Pons (tissue), 1 donor: ENCODE results near the gene TLL1.

Experiments used
- DNase-seq: peaks from one replicate; pipeline ENCODE4 v3.0.0-alpha.2; 2016; ENCODE audit warnings: low spot score

Gene TLL1

DNA sequence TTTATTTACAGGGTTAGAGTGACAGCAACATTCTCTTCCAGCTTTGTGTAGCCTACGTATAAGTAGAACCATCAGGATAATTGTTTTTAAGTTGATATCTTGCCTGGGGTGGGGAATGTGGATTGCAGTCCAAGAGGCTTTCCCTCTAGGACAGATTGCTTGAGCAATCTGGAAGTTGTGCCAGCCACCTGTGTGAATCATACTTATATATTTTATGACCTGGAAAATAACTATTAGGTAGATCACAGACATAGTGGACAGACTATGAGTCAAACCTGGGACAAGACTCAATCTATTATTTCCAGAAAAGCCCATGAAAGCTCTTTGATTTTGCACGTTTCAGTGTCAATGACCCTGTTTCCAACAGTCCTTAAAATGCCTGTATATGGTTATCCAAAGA is 98.9 kb downstream of the TLL1 start:
- DNase-seq: no peak

DNA sequence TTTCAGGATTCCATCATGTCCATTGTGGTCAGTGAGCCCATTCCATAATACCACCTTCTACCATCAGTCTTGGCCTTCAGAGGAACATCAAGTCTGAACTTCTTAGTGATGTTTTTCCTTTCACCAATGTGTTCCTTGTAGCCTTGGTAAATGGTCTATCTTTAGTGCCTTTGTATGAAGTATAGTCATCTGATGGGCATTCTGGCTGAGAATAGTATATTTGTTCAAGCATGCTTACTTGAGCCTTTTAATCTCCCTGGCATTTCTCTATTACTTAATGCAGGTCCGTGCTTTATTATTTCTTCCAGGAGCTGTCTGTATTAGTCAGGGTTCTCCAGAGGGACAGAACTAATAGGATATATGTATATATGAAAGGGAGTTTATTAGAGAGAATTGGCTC is 99.7 kb downstream of the TLL1 start:
- DNase-seq: no peak

DNA sequence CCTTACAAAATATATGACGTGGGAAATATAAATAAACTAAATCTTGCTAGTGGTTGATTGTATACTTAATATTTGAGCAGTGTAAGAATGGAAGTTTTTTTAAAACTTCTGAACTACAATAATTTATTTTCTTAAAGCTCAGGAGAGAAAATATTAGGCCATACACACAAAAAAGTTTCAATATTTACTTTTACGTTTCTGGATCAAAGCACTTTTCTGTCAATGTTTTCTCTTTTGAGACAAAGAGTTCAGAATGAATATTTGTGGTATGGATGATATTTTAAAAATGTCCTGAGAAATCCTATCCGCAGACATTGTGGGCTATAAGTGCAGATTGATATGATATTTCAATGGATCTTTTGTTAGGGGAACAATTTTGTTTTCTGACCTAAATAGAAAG is 109.9 kb downstream of the TLL1 start:
- no peak for DNase-seq

DNA sequence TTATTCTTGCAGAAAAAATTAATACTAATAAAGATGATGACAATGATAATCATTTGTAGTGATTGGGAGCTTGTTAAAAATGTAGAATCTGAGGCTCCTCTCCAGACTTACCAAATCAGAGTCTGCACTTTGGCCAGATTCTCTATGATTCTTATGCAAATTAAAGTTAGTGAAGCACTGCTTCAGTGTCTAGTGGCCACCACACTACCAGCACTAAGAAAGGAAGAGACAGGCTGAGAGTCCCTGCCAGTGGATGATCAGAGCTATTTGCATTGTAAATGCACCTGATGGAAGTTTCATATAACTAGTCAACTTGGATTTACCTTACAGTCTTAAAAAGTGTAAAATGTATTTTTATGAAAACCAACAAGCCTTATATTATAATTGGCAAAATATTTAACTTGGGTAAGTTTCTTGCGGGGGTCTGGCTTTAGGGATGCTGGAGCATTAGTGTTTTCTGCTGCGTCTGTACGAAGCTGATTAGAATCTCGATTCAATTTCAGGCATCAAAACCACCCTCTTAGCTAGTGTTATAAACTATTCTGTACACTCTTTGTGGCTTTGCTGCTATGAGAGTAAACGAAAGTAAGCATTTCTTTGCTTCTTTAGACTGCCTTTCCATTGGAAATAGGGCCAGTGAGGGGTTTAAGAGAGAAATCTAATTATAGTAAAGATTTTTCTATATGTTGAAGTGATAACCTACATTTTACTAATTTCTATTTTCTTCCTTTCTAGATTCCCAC is 114.1 kb downstream of the TLL1 start:
- no peak for DNase-seq

DNA sequence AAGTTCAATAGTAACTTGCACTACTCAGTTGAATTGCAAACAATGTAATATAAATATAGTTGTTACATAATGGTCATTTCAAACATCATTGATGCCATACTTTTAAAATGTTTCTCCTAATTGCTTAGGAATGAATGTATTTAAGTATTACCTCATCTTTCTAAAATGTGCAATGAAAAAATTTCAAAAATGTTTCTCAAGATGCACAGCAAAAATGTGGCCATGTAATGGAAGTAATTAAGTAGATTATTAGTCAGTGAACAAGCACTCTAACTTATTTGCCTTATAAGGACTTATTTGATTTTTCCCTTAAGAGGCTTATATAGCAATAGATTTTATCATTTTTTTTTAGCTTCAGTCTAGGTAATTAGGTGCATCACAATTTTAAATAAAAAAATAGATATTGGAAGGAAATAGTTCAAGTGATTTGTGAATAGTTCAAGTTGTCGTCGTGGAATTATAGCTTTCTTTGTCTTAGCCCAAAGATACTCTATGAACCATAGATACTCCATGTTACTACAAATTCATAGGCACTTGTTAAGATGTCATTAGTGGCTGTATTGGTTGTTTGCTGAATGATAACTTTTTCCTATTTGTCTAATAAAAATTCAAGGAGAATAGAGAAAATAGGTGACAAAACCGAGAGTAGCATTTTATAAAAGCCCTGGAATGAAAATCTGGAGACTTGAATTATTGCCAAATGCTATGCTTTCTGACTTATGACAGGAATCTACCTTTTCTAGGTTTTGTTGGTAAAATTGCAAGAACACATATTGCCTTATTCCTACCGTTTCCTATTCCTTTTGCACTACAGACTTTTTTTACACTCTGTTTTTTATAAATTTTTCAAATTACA is 118.5 kb downstream of the TLL1 start:
- no peak for DNase-seq

DNA sequence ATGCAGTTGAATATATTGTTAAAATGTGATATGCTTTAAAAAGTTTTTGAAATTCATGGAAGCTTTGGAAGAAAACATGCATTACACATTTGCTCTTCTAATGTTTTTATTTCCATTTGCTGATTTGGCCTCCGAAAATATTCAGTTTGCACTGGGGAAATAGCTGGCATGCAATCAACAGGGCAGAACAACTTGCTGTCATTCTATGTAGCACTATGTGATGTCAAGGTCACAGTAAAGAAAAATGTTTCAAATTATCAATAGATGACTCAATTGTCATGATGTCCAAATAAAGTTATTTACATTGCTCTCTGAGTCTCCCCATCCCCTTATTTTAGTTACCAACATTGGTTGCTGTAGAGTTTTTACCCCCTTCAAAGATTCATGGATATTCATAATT is 119.2 kb downstream of the TLL1 start:
- DNase-seq: no peak

DNA sequence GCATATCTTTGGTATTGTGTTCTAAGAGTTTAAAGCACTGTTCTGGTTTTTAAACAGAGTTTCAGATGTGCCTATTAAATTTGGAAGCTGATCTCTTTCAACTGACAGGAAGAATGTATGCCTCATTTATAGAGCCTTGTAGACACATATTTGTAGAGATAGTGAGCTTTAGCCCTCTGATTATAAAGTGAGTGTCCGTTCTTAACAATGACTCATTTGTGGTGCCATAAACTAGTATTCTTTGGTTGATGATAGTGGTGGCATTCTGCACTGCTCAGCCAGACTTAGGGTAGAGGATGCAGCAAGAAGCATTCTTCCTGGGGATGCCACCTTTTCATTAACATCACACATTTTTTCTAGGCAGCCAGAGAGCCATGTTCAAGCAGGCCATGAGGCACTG is 121.7 kb downstream of the TLL1 start:
- DNase-seq: no peak

DNA sequence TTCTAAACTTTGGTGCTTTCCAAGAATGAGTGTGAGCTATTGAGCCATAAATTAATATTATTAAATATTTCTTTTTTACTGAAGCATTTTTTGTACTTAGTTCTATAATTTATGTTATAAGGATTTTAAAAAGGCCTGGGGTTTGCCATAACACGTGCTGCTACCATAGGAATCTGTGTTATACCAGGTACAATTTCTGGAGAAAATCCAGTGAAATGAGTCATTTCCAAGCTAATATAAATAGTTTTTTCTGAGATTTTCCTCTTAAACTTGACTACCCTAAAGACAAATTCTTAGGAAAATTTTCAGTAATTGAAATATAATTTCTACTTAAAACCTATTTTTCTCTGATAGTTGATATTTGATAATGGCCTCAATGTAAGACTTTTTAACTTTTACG is 130.8 kb downstream of the TLL1 start:
- DNase-seq: no peak

DNA sequence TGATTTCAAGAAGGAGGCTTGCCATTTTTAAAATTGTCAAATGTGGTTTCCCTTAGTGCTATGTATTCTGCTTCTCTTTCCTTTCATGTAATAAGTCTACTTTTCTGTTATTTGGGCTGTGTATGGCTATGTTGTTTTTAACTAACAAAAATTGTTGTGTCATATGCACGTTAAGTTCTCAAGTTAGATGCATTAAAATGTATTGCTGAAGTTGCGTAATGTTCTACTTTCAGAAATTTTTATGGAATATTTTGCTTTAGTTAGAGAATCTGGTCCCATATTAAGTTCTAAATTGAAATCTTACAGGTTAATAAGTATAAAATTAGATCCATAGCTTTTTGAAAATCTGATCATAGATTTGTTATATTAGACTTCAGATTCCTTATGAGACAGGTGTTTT is 133.2 kb downstream of the TLL1 start:
- DNase-seq: no peak

DNA sequence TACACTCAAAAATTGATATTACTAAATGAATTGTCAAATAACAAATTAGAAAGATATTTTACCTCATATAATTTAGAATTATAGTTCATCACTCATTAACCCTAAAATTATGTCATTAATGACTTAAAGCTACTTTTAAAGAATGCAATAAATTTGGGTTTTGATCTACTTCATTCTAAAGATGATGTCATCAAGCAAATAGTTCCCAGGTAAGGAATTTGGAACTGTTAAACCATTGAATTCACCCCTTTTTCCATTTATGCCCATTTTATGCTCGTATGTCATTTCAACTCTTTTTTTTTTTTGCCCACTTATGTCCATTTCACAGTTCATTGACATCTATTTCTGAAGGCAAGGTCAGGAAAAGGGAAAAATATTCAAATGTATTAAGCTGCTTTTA is 135.5 kb downstream of the TLL1 start:
- no peak for DNase-seq

DNA sequence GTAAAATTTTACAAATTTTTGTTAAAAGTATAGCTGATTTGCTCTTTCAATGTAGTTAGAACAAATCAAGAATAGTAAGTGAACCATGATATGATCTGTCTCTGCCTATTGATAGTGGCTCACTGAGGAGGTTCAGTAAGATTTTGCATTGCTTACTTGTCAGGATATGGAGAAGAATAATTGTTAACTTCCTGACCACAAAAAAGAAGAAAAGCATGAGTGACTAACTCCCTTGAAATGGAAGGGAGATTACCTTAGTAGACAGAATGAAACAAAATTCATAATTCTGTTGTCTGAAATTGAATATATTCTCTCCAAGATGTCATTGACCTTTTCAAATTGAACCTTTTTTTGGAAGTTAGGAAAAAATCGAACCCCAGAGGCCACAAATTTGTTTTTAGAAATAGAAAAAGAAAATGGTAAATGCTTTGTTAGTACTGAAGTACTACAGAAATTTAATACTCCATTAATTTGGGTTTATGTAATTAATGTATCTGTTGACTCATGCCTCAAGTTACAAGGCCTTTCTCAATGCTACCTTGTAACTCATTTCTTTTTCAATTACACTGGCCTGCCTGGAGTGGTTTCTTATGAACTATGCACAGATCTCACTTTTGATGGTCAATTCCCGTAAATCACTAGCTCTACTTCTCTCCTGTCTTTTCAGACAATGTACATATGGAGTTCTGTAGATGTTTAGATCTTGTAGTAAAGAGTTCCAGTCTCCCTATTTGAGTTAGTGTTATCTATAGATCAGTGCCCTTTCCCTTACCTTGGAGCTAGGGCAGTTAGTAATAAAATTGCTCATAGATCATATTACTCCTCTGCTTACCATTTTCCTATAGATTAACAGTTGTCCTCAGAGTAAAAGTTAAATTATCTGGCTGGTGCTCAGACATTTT is 139.3 kb downstream of the TLL1 start:
- no peak for DNase-seq

DNA sequence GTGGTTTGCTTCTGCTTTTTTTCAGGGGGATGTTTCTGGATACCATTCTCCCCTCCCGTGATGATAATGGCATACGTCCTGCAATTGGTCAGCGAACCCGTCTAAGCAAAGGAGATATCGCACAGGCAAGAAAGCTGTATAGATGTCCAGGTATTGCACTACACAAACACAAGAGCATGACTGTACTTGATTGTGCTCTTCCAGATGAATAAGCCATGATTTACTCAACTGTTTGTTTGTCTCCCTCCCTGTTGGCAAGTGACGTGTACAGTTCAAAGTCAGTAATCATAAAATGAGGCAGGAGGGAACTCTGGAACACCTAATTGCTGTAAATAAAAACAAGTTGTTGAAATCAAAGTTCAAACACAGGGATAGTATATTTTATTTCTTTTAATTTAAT is 141.4 kb downstream of the TLL1 start:
- DNase-seq: no peak

DNA sequence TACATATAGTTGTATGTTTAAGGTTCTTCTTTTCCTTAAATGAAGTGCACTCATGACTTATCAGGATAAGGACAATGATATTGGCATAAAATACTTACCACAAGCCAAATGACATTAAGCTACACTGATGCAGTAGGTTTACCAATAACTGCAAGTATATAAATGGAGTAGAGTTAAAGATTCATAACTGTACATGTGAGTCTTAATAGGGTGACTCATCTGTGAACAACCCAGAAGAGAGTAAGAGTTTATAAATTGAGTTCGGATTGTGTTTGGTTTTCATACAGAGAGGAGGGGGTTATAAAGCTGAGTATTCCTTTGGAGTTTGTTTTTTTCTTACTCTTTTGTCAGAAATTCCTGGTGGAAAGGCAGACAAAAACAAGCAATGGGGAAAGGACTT is 144.8 kb downstream of the TLL1 start:
- DNase-seq: no peak

DNA sequence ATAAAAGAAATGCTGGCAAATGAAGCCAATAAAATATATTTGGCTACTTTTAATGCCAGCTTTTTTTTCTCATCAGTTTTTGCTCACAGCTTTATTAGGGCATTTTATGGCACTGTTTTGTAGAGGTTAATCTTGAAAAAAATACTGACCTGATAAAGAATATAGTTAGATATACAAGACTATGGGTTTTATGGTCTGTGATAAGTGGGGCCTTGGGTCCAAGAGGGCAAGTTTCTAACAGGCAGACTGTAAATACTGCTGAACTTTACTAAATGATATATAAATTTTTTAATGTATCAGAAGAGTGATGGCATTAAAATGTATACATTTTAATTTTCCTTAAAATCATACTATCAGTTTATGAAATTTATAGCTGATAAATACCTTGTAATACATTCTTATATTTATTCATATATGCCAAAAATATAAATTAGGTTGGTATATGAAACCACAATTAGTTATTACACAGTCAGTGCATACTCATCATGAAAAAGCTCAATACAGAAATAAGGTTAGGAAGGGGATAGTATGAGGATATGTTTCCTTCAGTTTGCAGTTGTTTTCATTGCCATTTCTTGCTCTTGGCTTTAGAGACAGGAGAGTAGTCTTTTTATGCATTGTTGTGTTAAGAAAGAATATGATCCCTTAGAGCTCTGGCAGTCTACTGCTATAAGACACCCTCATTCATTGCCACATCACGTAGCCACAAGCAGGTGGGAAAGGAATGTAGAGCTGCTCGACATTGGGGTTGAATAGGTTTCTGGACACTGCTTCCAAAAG is 146.6 kb downstream of the TLL1 start:
- no peak for DNase-seq

DNA sequence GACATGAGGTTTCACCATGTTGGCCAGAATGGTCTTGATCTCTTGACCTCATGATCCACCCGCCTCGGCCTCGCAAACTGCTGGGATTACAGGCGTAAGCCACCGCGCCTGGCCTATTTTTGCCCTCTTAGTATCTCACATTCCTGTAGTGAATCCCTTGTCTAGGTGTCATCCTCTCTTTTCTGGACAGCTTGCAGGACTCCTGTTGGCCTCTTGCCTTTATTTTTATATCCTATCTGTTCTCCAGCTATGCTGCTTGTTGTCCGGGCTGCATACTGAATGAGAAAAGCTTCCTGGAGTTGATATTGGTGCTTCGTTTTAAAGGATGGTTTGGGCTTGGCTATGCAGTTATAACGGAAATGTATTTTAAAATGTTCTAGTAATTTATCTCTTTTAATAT is 148.6 kb downstream of the TLL1 start:
- DNase-seq: no peak

DNA sequence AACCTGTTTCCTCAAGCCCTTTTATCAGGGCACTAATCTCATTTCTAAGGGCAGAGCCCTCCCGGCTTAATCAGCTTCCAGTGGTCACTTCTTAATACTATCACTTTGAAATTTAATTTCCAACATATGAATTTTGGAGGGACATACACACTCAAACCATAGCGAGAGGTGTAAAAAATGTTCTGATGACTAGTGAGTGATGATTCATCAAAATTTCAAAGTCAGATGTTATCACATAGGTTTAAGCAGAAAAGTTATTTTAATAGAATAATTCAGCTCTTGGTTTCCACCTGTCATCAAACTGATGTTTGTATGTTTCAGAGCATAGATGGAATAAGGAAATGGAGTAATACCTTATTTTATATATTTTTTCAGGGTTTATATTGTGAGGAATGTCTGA is 161.9 kb downstream of the TLL1 start:
- DNase-seq: no peak

DNA sequence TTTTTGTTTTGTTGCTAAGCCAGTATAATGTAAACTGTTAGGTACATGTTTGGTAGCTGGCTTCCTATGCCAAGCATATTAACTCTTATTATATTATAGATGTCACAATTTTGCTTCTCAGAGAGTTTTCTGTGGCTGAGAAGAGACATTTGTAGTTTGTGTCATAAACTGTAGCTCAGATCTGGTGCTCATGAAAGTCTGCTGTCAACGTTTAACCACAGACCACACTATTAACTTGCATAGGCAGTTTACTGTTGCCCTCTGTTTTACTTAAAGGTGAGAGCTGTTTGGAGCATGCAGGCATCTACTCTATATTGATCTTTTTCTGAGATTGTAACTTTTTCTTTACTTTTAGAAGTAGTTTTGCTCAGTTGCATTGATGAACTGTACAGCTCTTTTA is 166.8 kb downstream of the TLL1 start:
- DNase-seq: no peak

DNA sequence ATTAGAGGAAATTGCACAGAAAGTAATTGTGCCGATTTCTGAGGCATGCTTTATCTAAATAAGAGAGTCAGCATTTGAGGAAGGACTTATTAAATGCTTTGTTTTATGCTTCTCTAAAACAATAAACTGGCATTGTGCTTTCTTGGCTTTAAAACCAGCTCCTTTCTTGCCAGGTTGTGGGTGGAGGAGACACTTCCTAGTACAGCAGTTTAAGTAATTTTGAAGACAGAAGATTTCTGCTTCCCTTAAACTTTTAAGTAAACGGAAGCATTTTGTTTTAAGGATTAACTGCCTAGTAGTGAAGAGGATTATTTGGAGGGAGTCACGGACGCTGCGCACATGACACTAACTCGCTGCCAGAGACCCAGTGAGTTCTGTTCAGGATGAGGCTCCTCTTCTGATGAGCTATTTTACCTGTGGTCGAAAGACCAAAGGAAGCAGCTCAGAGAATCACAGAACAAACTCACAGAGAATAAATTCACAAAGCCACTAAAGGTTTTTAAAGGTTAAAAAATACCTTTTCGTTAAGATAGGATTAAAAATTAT is 169.5 kb downstream of the TLL1 start:
- DNase-seq: no peak

DNA sequence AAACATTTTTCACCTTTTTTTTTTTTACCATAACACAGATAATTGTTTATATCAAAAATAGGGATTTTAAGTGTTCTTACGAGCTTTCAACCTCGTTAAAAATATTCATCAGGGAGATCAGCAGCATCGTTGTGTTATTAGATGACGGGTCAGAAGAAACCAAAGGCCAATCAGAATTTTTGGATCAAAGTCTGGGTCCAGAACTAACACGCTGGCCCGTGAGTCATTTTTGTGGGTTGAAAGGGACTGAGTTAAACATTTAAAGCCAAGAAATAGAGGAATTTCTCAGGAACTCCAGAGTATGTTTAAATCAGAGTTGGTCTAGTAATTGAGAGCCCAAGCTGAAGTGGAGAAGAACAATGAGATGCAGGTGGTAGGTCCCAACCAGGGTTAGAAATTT is 170.8 kb downstream of the TLL1 start:
- DNase-seq: no peak

DNA sequence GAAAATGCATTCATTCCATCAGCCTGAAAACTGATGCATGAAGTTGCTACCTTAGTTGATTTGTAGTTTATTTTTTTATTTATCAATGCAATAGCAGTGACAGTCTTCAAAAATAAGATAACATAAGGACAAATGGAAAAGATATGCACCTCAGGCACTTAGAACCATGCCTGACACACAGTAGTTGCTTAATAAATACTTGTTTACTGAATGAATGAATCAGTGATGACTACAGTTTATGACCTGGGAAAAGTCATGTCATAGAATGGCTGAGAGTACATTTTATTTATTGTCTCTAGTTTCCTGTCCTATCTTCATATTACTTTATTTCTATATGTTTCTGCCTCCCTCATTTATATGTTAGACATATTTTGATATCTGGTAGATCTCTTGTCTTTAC is 171.8 kb downstream of the TLL1 start:
- DNase-seq: no peak

DNA sequence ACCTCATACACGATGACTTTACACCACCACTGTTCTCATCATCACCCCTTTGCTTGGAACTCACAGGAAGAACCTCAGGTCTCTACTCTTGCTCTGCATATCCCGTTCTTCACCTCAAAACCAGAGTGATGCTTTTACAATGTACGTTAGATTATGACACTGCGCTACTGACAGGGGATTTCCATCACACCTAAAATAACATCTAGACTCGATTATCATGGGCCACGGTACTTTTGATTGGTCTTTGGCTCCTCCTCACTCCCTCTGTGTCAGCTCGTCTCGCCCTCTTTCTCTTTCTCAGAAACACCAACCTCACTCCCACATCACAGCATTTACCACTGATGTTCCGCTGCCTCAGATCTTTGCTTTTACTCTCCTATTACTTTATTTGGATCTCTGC is 172.4 kb downstream of the TLL1 start:
- no peak for DNase-seq

DNA sequence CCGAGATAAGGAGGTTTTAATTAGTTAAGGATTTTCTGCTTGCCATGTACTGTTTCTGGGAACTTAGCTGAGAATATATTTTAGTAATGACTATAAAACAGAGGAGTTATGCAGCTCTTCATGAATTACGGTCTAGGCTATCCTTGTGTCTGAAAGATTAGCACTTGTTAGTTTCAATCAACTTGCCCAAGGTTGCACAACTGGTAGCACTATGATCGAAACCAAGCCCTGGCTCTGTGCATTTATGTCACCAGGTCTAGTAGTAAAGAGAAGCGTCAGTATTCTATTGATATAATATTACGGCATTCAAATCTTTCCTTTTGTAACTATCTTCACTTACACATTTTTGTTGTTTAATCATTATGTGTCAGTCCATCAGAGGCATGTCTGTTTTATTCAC is 176.0 kb downstream of the TLL1 start:
- no peak for DNase-seq
